ENCODE measurements around the gene TATDN3. TPM values are rescaled to one million over a fixed set of nuclear protein-coding genes. Genes with fewer than 3 reads are reported as not detected.

TATDN3 gene
- total RNA-seq, 3 donors from 2014 or later (not counting 1 experiment from before 2014, with no cell fraction given) = 11.6 to 14.6 (median 13.4) TPM

- DNase-seq = peak in 1 of 2 donors; percentile 38
- H3K9me3 Mint-ChIP-seq = no peaks in the 10 kb centered on the region
- Histone ChIP-seq H3K4me1 (ENCODE audit: control insufficient read depth, insufficient read depth, low read length) (no peaks in the 10 kb centered on the region), H3K4me3 (ENCODE audit: low read length) (no peak overlapping the region), H3K27me3 (ENCODE audit: control insufficient read depth, insufficient read depth, low read length) (no peaks in the 10 kb centered on the region), H3K9me3 (ENCODE audit: control insufficient read depth, insufficient read depth, low read length) (no peaks in the 10 kb centered on the region), H3K36me3 (ENCODE audit: control insufficient read depth, insufficient read depth, low read length) (peaks cover 7% of the 10 kb centered on the region), H3K27ac (ENCODE audit: low read length) (no peak overlapping the region)
- no peaks in the 10 kb centered on the region for H3K36me3 Mint-ChIP-seq
- intact Hi-C loops (cut with micrococcal nuclease) = loop anchor here (2.0 kb wide), 1 partner anchor 180 kb away; no protein-coding TSS in a partner anchor
- H3K27ac Mint-ChIP-seq = no peak overlapping the region
- H3K27me3 Mint-ChIP-seq (ENCODE audit: low read depth in 2 of 2) = peaks cover 0 to 3% of the 10 kb centered on the region in 2 donors
- no peak overlapping the region for H3K4me3 Mint-ChIP-seq
- TF ChIP-seq, protein P1, sequence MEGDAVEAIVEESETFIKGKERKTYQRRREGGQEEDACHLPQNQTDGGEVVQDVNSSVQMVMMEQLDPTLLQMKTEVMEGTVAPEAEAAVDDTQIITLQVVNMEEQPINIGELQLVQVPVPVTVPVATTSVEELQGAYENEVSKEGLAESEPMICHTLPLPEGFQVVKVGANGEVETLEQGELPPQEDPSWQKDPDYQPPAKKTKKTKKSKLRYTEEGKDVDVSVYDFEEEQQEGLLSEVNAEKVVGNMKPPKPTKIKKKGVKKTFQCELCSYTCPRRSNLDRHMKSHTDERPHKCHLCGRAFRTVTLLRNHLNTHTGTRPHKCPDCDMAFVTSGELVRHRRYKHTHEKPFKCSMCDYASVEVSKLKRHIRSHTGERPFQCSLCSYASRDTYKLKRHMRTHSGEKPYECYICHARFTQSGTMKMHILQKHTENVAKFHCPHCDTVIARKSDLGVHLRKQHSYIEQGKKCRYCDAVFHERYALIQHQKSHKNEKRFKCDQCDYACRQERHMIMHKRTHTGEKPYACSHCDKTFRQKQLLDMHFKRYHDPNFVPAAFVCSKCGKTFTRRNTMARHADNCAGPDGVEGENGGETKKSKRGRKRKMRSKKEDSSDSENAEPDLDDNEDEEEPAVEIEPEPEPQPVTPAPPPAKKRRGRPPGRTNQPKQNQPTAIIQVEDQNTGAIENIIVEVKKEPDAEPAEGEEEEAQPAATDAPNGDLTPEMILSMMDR (IDR thresholded peaks at IDR 0.05) = no peak
- 93% methylated on average over 2 of the region's 5 CpGs for WGBS (ENCODE audit: insufficient coverage)
- H3K4me1 Mint-ChIP-seq = peaks cover 0 to 4% of the 10 kb centered on the region in 2 donors
- ATAC-seq = no peak
Measured at GRCh38 chr1:212814537-212815334, 23.0 kb downstream of the TATDN3 start.

DNA sequence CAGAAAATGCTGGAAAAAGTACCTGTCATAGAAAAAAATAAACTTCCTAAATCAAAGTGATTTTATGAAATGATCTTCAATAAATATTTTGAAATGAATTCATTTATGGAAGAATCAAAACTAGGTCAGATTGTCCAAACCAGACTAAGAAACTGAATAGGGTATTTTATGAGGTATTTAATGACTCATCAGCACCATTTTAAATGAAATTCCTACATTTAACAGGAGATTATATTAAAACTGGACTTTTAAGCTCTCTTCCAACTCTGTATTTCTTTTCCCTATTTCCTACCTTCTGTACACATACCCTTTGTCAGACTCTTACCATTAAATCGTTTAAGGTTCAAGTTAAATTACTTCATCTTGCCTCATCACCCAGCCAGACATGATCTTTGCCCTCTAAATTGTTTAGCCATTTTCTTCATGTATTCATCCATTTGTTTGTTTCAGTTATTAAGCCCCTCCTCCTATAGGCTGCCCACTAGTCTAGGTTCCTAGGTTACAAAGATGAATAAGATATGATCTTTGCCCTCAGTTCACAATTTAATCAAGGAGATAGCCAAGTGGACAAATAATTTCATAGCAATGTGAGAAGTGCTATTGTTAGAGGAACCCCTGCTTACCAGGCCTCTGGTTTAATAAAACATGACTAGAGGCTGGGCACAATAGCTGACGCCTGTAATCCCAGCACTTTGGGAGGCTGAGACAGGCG lies 25.0 kb downstream of the TATDN3 start:
- H3K27me3 ChIP-seq (ENCODE audit: control insufficient read depth, insufficient read depth, low read length) = no peaks in the 10 kb centered on the region
- H3K4me3 ChIP-seq (ENCODE audit: low read length) = no peak overlapping the region
- WGBS (ENCODE audit: insufficient coverage) = 98% methylated on average over 3 of the region's 3 CpGs
- intact Hi-C loops (cut with micrococcal nuclease) = no loop called here
- H3K27ac ChIP-seq (ENCODE audit: low read length) = no peak overlapping the region
- no peaks in the 10 kb centered on the region for H3K4me1 ChIP-seq (ENCODE audit: control insufficient read depth, insufficient read depth, low read length)
- no peaks in the 10 kb centered on the region for H3K9me3 ChIP-seq (ENCODE audit: control insufficient read depth, insufficient read depth, low read length)
- TF ChIP-seq, protein P1 (IDR thresholded peaks at IDR 0.05) = no peak
- Mint-ChIP-seq H3K4me3 (no peak overlapping the region), H3K27ac (no peak overlapping the region), H3K4me1 (peaks cover 0 to 6% of the 10 kb centered on the region in 2 donors), H3K36me3 (no peaks in the 10 kb centered on the region), H3K27me3 (ENCODE audit: low read depth in 2 of 2) (peaks cover 0 to 4% of the 10 kb centered on the region in 2 donors), H3K9me3 (no peaks in the 10 kb centered on the region)
- ATAC-seq = no peak
- peaks cover 7% of the 10 kb centered on the region for H3K36me3 ChIP-seq (ENCODE audit: control insufficient read depth, insufficient read depth, low read length)
- DNase-seq = no peak

DNA sequence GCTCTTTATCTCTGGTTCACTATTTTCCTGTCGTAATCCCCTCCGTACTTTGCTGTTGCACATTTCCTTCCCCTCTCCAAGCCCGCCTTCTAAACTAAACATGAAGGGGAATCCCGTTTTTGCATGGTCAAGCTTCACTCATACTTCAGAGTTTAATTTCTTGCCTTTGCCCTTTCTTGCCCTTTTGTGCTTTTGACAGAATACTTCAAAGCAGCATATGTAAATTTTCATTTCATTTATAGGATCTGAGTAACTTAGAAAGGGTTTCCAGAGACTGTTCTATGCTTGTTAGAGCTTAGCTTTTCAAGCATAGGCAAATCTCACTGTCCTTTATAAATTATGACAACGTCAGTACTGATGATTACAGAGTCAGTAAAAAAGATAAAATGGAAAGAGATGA lies 28.0 kb downstream of the TATDN3 start:
- H3K36me3 Mint-ChIP-seq = no peaks in the 10 kb centered on the region
- Histone ChIP-seq H3K27ac (ENCODE audit: low read length) (no peak overlapping the region), H3K4me3 (ENCODE audit: low read length) (no peak overlapping the region), H3K4me1 (ENCODE audit: control insufficient read depth, insufficient read depth, low read length) (no peaks in the 10 kb centered on the region), H3K36me3 (ENCODE audit: control insufficient read depth, insufficient read depth, low read length) (no peaks in the 10 kb centered on the region), H3K9me3 (ENCODE audit: control insufficient read depth, insufficient read depth, low read length) (no peaks in the 10 kb centered on the region), H3K27me3 (ENCODE audit: control insufficient read depth, insufficient read depth, low read length) (no peaks in the 10 kb centered on the region)
- peaks cover 0 to 6% of the 10 kb centered on the region in 2 donors for H3K4me1 Mint-ChIP-seq
- WGBS (ENCODE audit: insufficient coverage) = 25% methylated on average over 4 of the region's 5 CpGs
- DNase-seq (no peak), ATAC-seq (no peak)
- TF ChIP-seq, protein P1 (IDR thresholded peaks at IDR 0.05) = no peak
- H3K27ac Mint-ChIP-seq = no peak overlapping the region
- no peaks in the 10 kb centered on the region for H3K9me3 Mint-ChIP-seq
- intact Hi-C loops (cut with micrococcal nuclease) = no loop called here
- no peak overlapping the region for H3K4me3 Mint-ChIP-seq
- peaks cover 0 to 4% of the 10 kb centered on the region in 2 donors for H3K27me3 Mint-ChIP-seq (ENCODE audit: low read depth in 2 of 2)

All from natural killer cell (primary cell).